ENCODE data around the gene TNFSF11. TPM values are rescaled to one million over a fixed set of nuclear protein-coding genes. Genes with fewer than 3 reads are reported as not detected.

TNFSF11 gene
- total and polyA plus RNA-seq, 2 donors (not counting 3 experiments of a cell fraction or from before 2014, with no cell fraction given) = not detected

DNA sequence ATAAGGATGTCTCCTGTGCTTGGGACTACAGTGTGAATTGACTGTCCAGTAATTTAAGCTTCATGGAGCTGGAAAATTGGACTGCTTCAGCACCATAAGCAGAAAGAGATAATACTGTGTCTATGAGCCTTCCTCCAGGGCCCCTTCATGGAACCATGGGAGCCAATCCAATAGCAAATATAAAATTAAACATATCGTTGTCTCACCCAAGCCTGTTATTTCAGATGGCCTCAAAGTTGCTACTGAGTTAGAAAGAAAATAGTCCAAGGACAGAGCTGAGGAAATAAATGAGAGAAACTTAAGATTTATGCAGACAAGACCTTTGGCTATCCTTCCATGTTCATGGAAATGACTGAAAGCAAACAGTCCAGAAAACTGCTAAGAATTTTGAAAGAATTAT, 57.2 kb downstream of the TNFSF11 start:
- Histone ChIP-seq H3K4me1 (ENCODE audit: control insufficient read depth, extremely low read depth, insufficient read depth, low read length) (no peaks in the 10 kb centered on the region), H3K9me3 (replicated peaks; ENCODE audit: control insufficient read depth, insufficient read depth, low read length) (no peaks in the 10 kb centered on the region), H3K9me1 (replicated peaks; ENCODE audit: control insufficient read depth, extremely low read depth, insufficient read depth, low read length) (no peaks in the 10 kb centered on the region), H3K27me3 (ENCODE audit: control insufficient read depth in 2 of 2, insufficient read depth in 2 of 2, low read length in 2 of 2) (peaks cover 0 to 4% of the 10 kb centered on the region in 2 experiments), H3K9ac (replicated peaks; ENCODE audit: extremely low read depth, insufficient read depth, low read length) (no peak overlapping the region), H2AFZ (ENCODE audit: low read depth, low read length) (no peak overlapping the region), H4K20me1 (replicated peaks; ENCODE audit: control insufficient read depth, extremely low read depth, insufficient read depth, low read length) (no peaks in the 10 kb centered on the region), H3K4me3 (replicated peaks in 1 of 3; ENCODE audit: insufficient read depth in 1 of 3, low read depth in 1 of 3, low read length in 3 of 3) (no peak overlapping the region), H3K36me3 (ENCODE audit: control insufficient read depth in 2 of 2, extremely low read depth in 1 of 2, insufficient read depth in 2 of 2, low read length in 2 of 2) (no peaks in the 10 kb centered on the region), H3K27ac (ENCODE audit: insufficient read depth, low read depth, low read length) (no peak overlapping the region), H3K4me2 (ENCODE audit: insufficient read depth, low read length) (no peak overlapping the region), H3K79me2 (ENCODE audit: control insufficient read depth, insufficient read depth, low read length) (no peaks in the 10 kb centered on the region)
- TF ChIP-seq MYC (IDR thresholded peaks at IDR 0.05; ENCODE audit: low read depth, low read length) (no peak), EZH2 (IDR thresholded peaks at IDR 0.05; ENCODE audit: borderline replicate concordance, low read depth, low read length, severe bottlenecking) (no peak), GATA2 (IDR thresholded peaks at IDR 0.05; ENCODE audit: insufficient read depth, insufficient read length, low read depth, low read length) (no peak), POLR2A (IDR thresholded peaks at IDR 0.05; ENCODE audit: low read depth, low read length) (no peak), MAX (IDR thresholded peaks at IDR 0.05; ENCODE audit: insufficient read depth, insufficient read length) (no peak), POLR2AphosphoS5 (IDR thresholded peaks at IDR 0.05; ENCODE audit: insufficient read depth, low read depth, low read length) (no peak), FOS (IDR thresholded peaks at IDR 0.05; ENCODE audit: borderline replicate concordance, insufficient read depth, low read length) (no peak), JUN (IDR thresholded peaks at IDR 0.05; ENCODE audit: borderline replicate concordance, insufficient read depth, insufficient read length, low read depth) (no peak)
- TF ChIP-seq, protein P1, sequence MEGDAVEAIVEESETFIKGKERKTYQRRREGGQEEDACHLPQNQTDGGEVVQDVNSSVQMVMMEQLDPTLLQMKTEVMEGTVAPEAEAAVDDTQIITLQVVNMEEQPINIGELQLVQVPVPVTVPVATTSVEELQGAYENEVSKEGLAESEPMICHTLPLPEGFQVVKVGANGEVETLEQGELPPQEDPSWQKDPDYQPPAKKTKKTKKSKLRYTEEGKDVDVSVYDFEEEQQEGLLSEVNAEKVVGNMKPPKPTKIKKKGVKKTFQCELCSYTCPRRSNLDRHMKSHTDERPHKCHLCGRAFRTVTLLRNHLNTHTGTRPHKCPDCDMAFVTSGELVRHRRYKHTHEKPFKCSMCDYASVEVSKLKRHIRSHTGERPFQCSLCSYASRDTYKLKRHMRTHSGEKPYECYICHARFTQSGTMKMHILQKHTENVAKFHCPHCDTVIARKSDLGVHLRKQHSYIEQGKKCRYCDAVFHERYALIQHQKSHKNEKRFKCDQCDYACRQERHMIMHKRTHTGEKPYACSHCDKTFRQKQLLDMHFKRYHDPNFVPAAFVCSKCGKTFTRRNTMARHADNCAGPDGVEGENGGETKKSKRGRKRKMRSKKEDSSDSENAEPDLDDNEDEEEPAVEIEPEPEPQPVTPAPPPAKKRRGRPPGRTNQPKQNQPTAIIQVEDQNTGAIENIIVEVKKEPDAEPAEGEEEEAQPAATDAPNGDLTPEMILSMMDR (IDR thresholded peaks at IDR 0.05; ENCODE audit: extremely low read depth in 1 of 2, insufficient read depth in 1 of 2, low read depth in 1 of 2, low read length in 2 of 2) = no peak
- no TSS peak for BruUV-seq (replicated peaks)
- FAIRE-seq (no peak), DNase-seq (ENCODE audit: low read depth, low spot score) (no peak)
- intact Hi-C loops (cut with micrococcal nuclease) = no loop called here
- ChIA-PET POLR2A (no interaction called here), CTCF (no interaction called here)
- dilution Hi-C loops (cut with MboI; ENCODE audit: extremely low pct_ligation_motif_present, low sequenced_read_pairs) = no loop called here
